ENCODE results near the gene USF2.

The USF2 gene

GRCh38 chr19:35303357-35303915 lies 34.7 kb downstream of the USF2 start:
- DNase-seq = no peak

GRCh38 chr19:35304036-35304435 lies 35.3 kb downstream of the USF2 start:
- DNase-seq = no peak

GRCh38 chr19:35305181-35305580 lies 36.4 kb downstream of the USF2 start:
- no peak for DNase-seq

GRCh38 chr19:35306473-35307246 lies 37.9 kb downstream of the USF2 start:
- DNase-seq = peak; percentile 37

- no peak for DNase-seq
These were observed 39.2 kb downstream of the USF2 start for GRCh38 chr19:35307931-35308330.

- no peak for DNase-seq
These were observed 40.1 kb downstream of the USF2 start for GRCh38 chr19:35308910-35309309.

GRCh38 chr19:35309481-35310279 lies 40.9 kb downstream of the USF2 start:
- DNase-seq = no peak

- no peak for DNase-seq
These were observed 41.6 kb downstream of the USF2 start for GRCh38 chr19:35310331-35310730.

- DNase-seq = no peak
These were observed 42.2 kb downstream of the USF2 start for GRCh38 chr19:35310811-35311465.

- DNase-seq = no peak
These were observed 43.3 kb downstream of the USF2 start for GRCh38 chr19:35311901-35312665.

- no peak for DNase-seq
These were observed 44.8 kb downstream of the USF2 start for GRCh38 chr19:35313587-35313986.

- DNase-seq = no peak
These were observed 45.3 kb downstream of the USF2 start for GRCh38 chr19:35314031-35314430.

GRCh38 chr19:35314858-35315470 lies 46.2 kb downstream of the USF2 start:
- DNase-seq = no peak

- DNase-seq = no peak
These were observed 47.1 kb downstream of the USF2 start for GRCh38 chr19:35315883-35316282.

- no peak for DNase-seq
These were observed 47.8 kb downstream of the USF2 start for GRCh38 chr19:35316560-35316959.

GRCh38 chr19:35317464-35318043 lies 48.8 kb downstream of the USF2 start:
- DNase-seq = no peak

GRCh38 chr19:35318679-35319448 lies 50.1 kb downstream of the USF2 start:
- peak; percentile 30 for DNase-seq

- no peak for DNase-seq
These were observed 51.4 kb downstream of the USF2 start for GRCh38 chr19:35320065-35320713.

GRCh38 chr19:35321291-35321690 lies 52.5 kb downstream of the USF2 start:
- DNase-seq = no peak

GRCh38 chr19:35322014-35322413 lies 53.3 kb downstream of the USF2 start:
- no peak for DNase-seq
